ENCODE measurements around the gene EFNA2.

The EFNA2 gene

DNA sequence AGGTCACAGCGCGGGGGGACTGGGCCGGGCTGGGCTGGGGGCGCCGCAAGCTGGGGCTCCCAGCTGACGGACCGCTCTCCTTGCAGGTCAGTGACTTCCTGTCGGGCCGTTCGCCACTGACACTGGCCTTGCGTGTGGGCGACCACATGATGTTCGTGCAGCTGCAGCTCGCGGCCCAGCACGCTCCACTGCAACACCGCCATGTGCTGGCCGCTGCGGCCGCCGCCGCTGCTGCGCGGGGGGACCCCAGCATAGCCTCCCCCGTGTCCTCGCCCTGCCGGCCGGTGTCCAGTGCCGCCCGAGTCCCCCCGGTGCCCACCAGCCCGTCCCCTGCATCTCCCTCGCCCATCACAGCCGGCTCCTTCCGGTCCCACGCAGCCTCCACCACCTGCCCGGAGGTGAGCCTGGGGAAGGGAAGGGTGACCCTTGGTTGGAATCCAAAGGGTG is 31.6 kb upstream of the EFNA2 start:
- DNase-seq (ENCODE audit: low read depth), result no peak
- no peak overlapping the region for H3K4me3 ChIP-seq (ENCODE audit: low read depth, low read length)
- TF ChIP-seq, protein P1, sequence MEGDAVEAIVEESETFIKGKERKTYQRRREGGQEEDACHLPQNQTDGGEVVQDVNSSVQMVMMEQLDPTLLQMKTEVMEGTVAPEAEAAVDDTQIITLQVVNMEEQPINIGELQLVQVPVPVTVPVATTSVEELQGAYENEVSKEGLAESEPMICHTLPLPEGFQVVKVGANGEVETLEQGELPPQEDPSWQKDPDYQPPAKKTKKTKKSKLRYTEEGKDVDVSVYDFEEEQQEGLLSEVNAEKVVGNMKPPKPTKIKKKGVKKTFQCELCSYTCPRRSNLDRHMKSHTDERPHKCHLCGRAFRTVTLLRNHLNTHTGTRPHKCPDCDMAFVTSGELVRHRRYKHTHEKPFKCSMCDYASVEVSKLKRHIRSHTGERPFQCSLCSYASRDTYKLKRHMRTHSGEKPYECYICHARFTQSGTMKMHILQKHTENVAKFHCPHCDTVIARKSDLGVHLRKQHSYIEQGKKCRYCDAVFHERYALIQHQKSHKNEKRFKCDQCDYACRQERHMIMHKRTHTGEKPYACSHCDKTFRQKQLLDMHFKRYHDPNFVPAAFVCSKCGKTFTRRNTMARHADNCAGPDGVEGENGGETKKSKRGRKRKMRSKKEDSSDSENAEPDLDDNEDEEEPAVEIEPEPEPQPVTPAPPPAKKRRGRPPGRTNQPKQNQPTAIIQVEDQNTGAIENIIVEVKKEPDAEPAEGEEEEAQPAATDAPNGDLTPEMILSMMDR (IDR thresholded peaks at IDR 0.05; ENCODE audit: control insufficient read depth, extremely low read depth, insufficient read depth), result no peak

DNA sequence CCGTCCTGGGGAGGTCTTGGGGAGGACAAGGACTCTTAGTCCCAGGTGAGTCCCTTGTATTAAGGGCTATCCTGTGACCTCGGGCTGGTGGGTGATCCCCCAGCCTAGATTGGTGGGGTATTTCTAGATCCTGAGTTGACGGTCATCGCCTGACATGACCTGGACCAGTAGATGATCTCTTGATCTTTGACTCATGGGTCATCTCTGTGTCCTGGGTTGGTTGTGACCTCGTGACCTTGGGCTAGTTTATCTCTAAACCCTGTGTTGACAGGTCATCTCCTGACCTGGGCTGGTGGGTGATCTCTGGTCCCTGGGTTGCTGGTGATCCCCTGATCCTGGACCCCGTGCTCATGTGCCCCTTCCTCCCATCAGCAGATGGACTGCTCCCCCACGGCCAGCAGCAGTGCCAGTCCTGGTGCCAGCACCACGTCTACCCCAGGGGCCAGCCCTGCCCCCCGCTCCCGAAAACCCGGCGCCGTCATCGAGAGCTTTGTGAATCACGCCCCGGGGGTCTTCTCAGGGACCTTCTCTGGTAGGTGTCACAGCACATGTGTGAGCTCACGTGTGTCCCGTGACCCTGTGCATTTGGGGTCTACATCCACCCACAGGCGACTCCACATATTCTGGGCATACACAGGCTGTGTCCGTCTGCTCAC is 31.0 kb upstream of the EFNA2 start:
- DNase-seq (ENCODE audit: low read depth), result no peak
- H3K4me3 ChIP-seq (ENCODE audit: low read depth, low read length), result no peak overlapping the region
- TF ChIP-seq, protein P1 (IDR thresholded peaks at IDR 0.05; ENCODE audit: control insufficient read depth, extremely low read depth, insufficient read depth), result no peak

DNA sequence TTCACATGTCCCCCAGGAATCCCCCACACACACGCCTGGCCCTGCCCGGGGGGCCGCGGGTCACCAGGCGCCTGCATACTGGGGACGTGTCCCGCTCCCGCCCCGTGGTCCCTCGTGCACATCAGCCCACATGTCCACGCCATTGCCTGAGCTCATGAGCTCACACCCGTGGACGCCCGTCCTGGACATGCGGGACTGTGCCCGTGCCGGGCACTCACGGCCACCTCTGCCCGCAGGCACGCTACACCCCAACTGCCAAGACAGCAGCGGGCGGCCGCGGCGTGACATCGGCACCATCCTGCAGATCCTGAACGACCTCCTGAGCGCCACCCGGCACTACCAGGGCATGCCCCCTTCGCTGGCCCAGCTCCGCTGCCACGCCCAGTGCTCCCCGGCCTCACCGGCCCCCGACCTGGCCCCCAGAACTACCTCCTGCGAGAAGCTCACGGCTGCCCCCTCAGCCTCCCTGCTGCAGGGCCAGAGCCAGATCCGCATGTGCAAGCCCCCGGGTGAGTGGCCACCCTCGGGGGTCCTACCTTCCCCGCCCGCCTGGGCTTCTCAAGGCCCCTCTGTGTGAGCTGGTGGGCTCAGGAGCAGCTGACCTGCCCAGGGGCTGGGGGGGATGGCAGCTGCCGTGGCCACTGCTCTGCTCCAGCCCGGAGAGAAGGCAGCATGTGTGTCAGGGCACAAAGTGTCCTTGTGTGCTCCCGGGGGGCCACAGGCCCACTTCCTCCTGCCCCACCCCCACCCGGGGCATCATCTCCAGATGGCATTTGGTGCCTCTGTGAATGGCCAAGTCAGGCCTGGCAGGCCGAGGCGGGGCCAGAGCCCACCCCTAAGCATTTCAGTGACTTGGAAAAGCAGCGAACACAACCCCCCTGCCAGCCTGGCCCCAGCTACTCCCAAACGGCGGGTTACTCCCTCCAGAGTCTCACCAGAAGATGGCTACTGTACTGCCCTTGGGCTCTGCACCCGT is 30.2 kb upstream of the EFNA2 start:
- TF ChIP-seq, protein P1 (IDR thresholded peaks at IDR 0.05; ENCODE audit: control insufficient read depth, extremely low read depth, insufficient read depth), result no peak
- no peak for DNase-seq (ENCODE audit: low read depth)
- no peak overlapping the region for H3K4me3 ChIP-seq (ENCODE audit: low read depth, low read length)

DNA sequence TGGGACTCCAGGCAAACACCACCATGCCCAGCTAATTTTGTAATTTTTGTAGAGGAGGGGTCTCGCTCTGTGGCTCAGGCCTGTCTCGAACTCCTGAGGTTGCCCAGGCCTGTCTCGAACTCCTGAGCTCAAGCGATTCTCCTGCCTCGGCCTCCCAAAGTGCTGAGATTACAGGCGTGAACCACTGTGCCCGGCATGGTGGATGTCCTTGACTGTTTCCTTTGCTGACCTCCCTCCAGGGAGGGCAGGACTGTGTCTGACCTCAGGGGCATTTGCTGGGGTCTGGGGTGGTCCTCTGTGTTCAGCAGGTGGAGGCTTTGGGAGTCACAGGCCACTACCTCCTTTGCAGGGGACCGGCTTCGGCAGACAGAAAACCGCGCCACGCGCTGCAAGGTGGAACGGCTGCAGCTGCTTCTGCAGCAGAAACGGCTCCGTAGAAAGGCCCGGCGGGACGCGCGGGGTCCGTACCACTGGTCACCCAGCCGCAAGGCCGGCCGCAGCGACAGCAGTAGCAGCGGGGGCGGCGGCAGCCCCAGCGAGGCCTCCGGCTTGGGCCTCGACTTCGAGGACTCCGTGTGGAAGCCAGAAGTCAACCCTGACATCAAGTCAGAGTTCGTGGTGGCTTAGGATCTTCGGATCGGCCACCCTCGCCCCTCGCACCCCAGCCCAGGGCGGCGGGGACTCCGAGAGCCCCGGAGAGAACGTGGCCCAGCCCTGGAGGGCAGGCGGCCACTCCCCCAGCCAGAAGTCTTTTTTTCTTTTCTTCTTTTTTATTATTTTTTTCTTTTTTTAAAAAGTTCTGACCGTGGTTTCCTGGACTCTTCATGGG is 28.8 kb upstream of the EFNA2 start:
- DNase-seq (ENCODE audit: low read depth), result no peak
- no peak overlapping the region for H3K4me3 ChIP-seq (ENCODE audit: low read depth, low read length)
- TF ChIP-seq, protein P1 (IDR thresholded peaks at IDR 0.05; ENCODE audit: control insufficient read depth, extremely low read depth, insufficient read depth), result no peak

DNA sequence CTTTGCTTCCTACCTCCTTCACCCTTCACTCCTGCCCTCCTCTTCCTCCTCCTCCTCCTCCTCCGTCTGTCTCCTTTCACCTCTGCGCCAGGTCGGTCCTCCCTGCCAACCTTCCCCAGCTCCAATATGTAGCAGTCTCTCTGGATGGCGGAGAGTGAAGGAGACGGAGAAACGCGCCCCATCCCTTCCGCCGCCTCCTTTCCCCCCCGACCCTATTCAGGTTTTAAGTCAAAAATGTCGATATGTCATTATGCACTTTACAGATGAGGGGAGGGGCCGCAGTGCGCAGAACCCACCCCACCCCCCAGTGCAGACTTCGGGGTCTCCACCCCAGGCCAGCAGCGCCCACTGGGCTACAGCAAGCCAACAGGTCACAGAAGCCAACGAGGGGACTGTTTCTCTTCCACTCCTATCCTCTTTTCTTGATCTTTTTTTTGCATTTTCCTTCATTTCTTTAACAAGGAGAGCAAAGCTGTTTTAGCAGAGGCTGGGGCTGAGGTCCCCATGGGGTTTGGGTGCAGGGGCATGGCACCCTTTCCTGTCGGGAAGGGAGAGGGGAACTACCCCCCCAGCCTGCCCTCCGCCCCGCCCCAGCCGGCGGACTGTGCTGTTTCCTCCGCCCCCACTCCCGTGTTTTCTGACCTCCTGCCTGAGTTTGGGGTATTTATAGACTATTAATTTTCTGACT is 28.1 kb upstream of the EFNA2 start:
- TF ChIP-seq, protein P1 (IDR thresholded peaks at IDR 0.05; ENCODE audit: control insufficient read depth, extremely low read depth, insufficient read depth), result no peak
- no peak overlapping the region for H3K4me3 ChIP-seq (ENCODE audit: low read depth, low read length)
- no peak for DNase-seq (ENCODE audit: low read depth)

DNA sequence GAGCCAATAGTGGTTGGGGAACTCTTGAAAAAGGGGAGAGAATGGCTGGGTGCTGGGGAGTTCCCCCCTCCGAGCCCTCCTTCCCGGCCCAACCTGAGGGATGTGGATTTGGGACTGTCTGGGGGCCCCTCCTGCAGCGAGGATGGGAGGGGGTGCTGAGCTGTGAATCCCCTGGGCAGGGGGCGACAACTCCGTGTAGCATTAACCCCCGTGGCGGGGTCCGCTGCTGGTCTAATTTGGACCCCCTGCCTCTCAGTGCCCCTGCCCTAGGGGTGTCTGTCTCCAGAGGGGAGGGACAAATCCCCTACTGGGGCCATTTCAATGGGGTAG is 27.5 kb upstream of the EFNA2 start:
- TF ChIP-seq, protein P1 (IDR thresholded peaks at IDR 0.05; ENCODE audit: control insufficient read depth, extremely low read depth, insufficient read depth), result no peak
- DNase-seq (ENCODE audit: low read depth), result no peak
- H3K4me3 ChIP-seq (ENCODE audit: low read depth, low read length), result no peak overlapping the region
